K562 (cell line): Measurements from ENCODE around the gene MATR3. TPM values are rescaled to one million over a fixed set of nuclear protein-coding genes. Genes with fewer than 3 reads are reported as not detected.

ENCODE experiments used
- polyA plus RNA-seq, 8 experiments: library from polyadenylated mRNA; depleted of rRNA in 4 of 8; stranded (reverse) in 5 of 8; unstranded in 3 of 8; fragments of >200 nt; fragmentation: Nextera tagmentation in 2 of 8; fragmentation: Illumina TruSeq in 1 of 8; extraction: Ambion mirVana in 2 of 8; extraction: Trizol in 1 of 8; gene quantifications; 2 replicates each; pipeline versions ENCODE4 v1.2.1 to v1.2.3, GENCODE V29; 2011 to 2014; ENCODE audit warnings: inconsistent platforms in 1 of 8, missing spikeins in 1 of 8
- small RNA-seq: library from RNA; depleted of rRNA; stranded (forward); fragments of <200 nt; gene quantifications from one replicate; pipeline ENCODE3, GENCODE V24; 2014
- total RNA-seq, 7 experiments: library from RNA; depleted of rRNA in 6 of 7; stranded (reverse); fragments of >200 nt in 6 of 7; fragmentation: Illumina TruSeq in 2 of 7; extraction: Trizol in 2 of 7; gene quantifications; 2 replicates each; pipeline versions ENCODE4 v1.2.1 to v1.2.3, GENCODE V29; 2011 to 2021; ENCODE audit warnings: low replicate concordance in 1 of 7

MATR3 gene
- total and polyA plus RNA-seq, 9 of the 15 experiments (the other 6 are each of a cell fraction or from before 2014, with no cell fraction given), result 150 to 425 (median 263) TPM

Small RNAs within 50 kb of the gene (small RNA-seq; reads per million reads assigned to genes)
- gene RNA5SP195 (not detected), gene SNORA74A (45.9 reads per million, percentile 98 among the genes with 10 or more reads in this experiment), gene SNORA74D (206 reads per million, percentile 99 among the genes with 10 or more reads in this experiment)

Other genes starting within 250 kb of the MATR3 start
Only the 7 nearest of the 10 such genes appear.
- 30.5 and 30.6 TPM in 2 replicates for gene SIL1, start 95.4 kb upstream of the MATR3 start, total RNA-seq (2014; rRNA removed)
- 20.4 and 23.2 TPM in 2 replicates for gene SIL1, start 95.4 kb upstream of the MATR3 start, total RNA-seq (2014; rRNA removed; fragmentation: Illumina TruSeq; extraction: Trizol)
- 15.2 and 15.4 TPM in 2 replicates for gene SIL1, start 95.4 kb upstream of the MATR3 start, total RNA-seq (2015; rRNA removed; fragmentation: Illumina TruSeq; extraction: Trizol)
- 19.2 and 29.8 TPM in 2 replicates for gene SIL1, start 95.4 kb upstream of the MATR3 start, total RNA-seq (2021)
- 22.3 and 26.6 TPM in 2 replicates for gene SIL1, start 95.4 kb upstream of the MATR3 start, polyA plus RNA-seq (2011; rRNA removed)
- gene SIL1, start 95.4 kb upstream of the MATR3 start, polyA plus RNA-seq (2014; fragmentation: Illumina TruSeq; extraction: Trizol), result 14.3 and 18.1 TPM in 2 replicates
- 1 to 10 TPM; 1.3 to 4.1 TPM for gene SIL1, start 95.4 kb upstream of the MATR3 start, polyA plus RNA-seq (2014; fragmentation: Nextera tagmentation; extraction: Ambion mirVana)
- gene SIL1, start 95.4 kb upstream of the MATR3 start, polyA plus RNA-seq (2014; rRNA removed), result 17.3 and 26.7 TPM in 2 replicates
- gene PAIP2, start 48.1 kb downstream of the MATR3 start, total RNA-seq (2014; rRNA removed), result 84.5 and 89.3 TPM in 2 replicates
- gene PAIP2, start 48.1 kb downstream of the MATR3 start, total RNA-seq (2014; rRNA removed; fragmentation: Illumina TruSeq; extraction: Trizol), result 96.6 and 114 TPM in 2 replicates
- 67.0 and 78.3 TPM in 2 replicates for gene PAIP2, start 48.1 kb downstream of the MATR3 start, total RNA-seq (2015; rRNA removed; fragmentation: Illumina TruSeq; extraction: Trizol)
- gene PAIP2, start 48.1 kb downstream of the MATR3 start, total RNA-seq (2021), result 100 and 108 TPM in 2 replicates
- 148 and 173 TPM in 2 replicates for gene PAIP2, start 48.1 kb downstream of the MATR3 start, polyA plus RNA-seq (2011; rRNA removed)
- gene PAIP2, start 48.1 kb downstream of the MATR3 start, polyA plus RNA-seq (2014; fragmentation: Illumina TruSeq; extraction: Trizol), result 177 and 187 TPM in 2 replicates
- gene PAIP2, start 48.1 kb downstream of the MATR3 start, polyA plus RNA-seq (2014; fragmentation: Nextera tagmentation; extraction: Ambion mirVana), result 100 to 1,000 TPM; 152 to 180 TPM
- 114 and 128 TPM in 2 replicates for gene PAIP2, start 48.1 kb downstream of the MATR3 start, polyA plus RNA-seq (2014; rRNA removed)
- not detected in 2 replicates for gene SLC23A1, start 89.6 kb downstream of the MATR3 start, total RNA-seq (2014; rRNA removed)
- not detected in 2 replicates for gene SLC23A1, start 89.6 kb downstream of the MATR3 start, total RNA-seq (2014; rRNA removed; fragmentation: Illumina TruSeq; extraction: Trizol)
- gene SLC23A1, start 89.6 kb downstream of the MATR3 start, total RNA-seq (2015; rRNA removed; fragmentation: Illumina TruSeq; extraction: Trizol), result not detected in 2 replicates
- 0.40 TPM in 1 of 2 replicates, not detected in the other for gene SLC23A1, start 89.6 kb downstream of the MATR3 start, total RNA-seq (2021)
- 0.08 TPM in 1 of 2 replicates, not detected in the other for gene SLC23A1, start 89.6 kb downstream of the MATR3 start, polyA plus RNA-seq (2011; rRNA removed)
- gene SLC23A1, start 89.6 kb downstream of the MATR3 start, polyA plus RNA-seq (2014; fragmentation: Illumina TruSeq; extraction: Trizol), result 0.04 TPM in 1 of 2 replicates, not detected in the other
- gene SLC23A1, start 89.6 kb downstream of the MATR3 start, polyA plus RNA-seq (2014; fragmentation: Nextera tagmentation; extraction: Ambion mirVana), result under 1 TPM; 0.03 to 0.06 TPM
- 0.20 TPM in 1 of 2 replicates, not detected in the other for gene SLC23A1, start 89.6 kb downstream of the MATR3 start, polyA plus RNA-seq (2014; rRNA removed)
- gene MZB1, start 96.2 kb downstream of the MATR3 start, total RNA-seq (2014; rRNA removed), result 0.37 TPM in 1 of 2 replicates, not detected in the other
- gene MZB1, start 96.2 kb downstream of the MATR3 start, total RNA-seq (2014; rRNA removed; fragmentation: Illumina TruSeq; extraction: Trizol), result not detected in 2 replicates
- not detected in 2 replicates for gene MZB1, start 96.2 kb downstream of the MATR3 start, total RNA-seq (2015; rRNA removed; fragmentation: Illumina TruSeq; extraction: Trizol)
- gene MZB1, start 96.2 kb downstream of the MATR3 start, total RNA-seq (2021), result 0.31 TPM in 2 replicates
- 0.13 and 0.15 TPM in 2 replicates for gene MZB1, start 96.2 kb downstream of the MATR3 start, polyA plus RNA-seq (2011; rRNA removed)
- not detected in 2 replicates for gene MZB1, start 96.2 kb downstream of the MATR3 start, polyA plus RNA-seq (2014; fragmentation: Illumina TruSeq; extraction: Trizol)
- gene MZB1, start 96.2 kb downstream of the MATR3 start, polyA plus RNA-seq (2014; fragmentation: Nextera tagmentation; extraction: Ambion mirVana), result not detected
- gene MZB1, start 96.2 kb downstream of the MATR3 start, polyA plus RNA-seq (2014; rRNA removed), result 0.13 TPM in 1 of 2 replicates, not detected in the other
- gene PROB1, start 101.4 kb downstream of the MATR3 start, total RNA-seq (2014; rRNA removed), result 1.1 and 1.2 TPM in 2 replicates
- gene PROB1, start 101.4 kb downstream of the MATR3 start, total RNA-seq (2014; rRNA removed; fragmentation: Illumina TruSeq; extraction: Trizol), result 0.33 and 0.35 TPM in 2 replicates
- 0.58 and 0.75 TPM in 2 replicates for gene PROB1, start 101.4 kb downstream of the MATR3 start, total RNA-seq (2015; rRNA removed; fragmentation: Illumina TruSeq; extraction: Trizol)
- 1.6 and 1.8 TPM in 2 replicates for gene PROB1, start 101.4 kb downstream of the MATR3 start, total RNA-seq (2021)
- 0.45 and 0.47 TPM in 2 replicates for gene PROB1, start 101.4 kb downstream of the MATR3 start, polyA plus RNA-seq (2011; rRNA removed)
- 0.42 and 0.57 TPM in 2 replicates for gene PROB1, start 101.4 kb downstream of the MATR3 start, polyA plus RNA-seq (2014; fragmentation: Illumina TruSeq; extraction: Trizol)
- under 1 TPM; 0.01 TPM for gene PROB1, start 101.4 kb downstream of the MATR3 start, polyA plus RNA-seq (2014; fragmentation: Nextera tagmentation; extraction: Ambion mirVana)
- gene PROB1, start 101.4 kb downstream of the MATR3 start, polyA plus RNA-seq (2014; rRNA removed), result 1.2 and 1.5 TPM in 2 replicates
- 10.7 and 12.6 TPM in 2 replicates for gene SPATA24, start 110.3 kb downstream of the MATR3 start, total RNA-seq (2014; rRNA removed)
- 9.3 and 9.6 TPM in 2 replicates for gene SPATA24, start 110.3 kb downstream of the MATR3 start, total RNA-seq (2014; rRNA removed; fragmentation: Illumina TruSeq; extraction: Trizol)
- 5.8 and 7.2 TPM in 2 replicates for gene SPATA24, start 110.3 kb downstream of the MATR3 start, total RNA-seq (2015; rRNA removed; fragmentation: Illumina TruSeq; extraction: Trizol)
- gene SPATA24, start 110.3 kb downstream of the MATR3 start, total RNA-seq (2021), result 6.0 and 8.0 TPM in 2 replicates
- gene SPATA24, start 110.3 kb downstream of the MATR3 start, polyA plus RNA-seq (2011; rRNA removed), result 4.9 and 7.4 TPM in 2 replicates
- gene SPATA24, start 110.3 kb downstream of the MATR3 start, polyA plus RNA-seq (2014; fragmentation: Illumina TruSeq; extraction: Trizol), result 10.2 and 10.4 TPM in 2 replicates
- gene SPATA24, start 110.3 kb downstream of the MATR3 start, polyA plus RNA-seq (2014; fragmentation: Nextera tagmentation; extraction: Ambion mirVana), result 1 to 10 TPM; 4.1 to 4.6 TPM
- 9.9 and 14.4 TPM in 2 replicates for gene SPATA24, start 110.3 kb downstream of the MATR3 start, polyA plus RNA-seq (2014; rRNA removed)
- gene DNAJC18, start 145.8 kb downstream of the MATR3 start, total RNA-seq (2014; rRNA removed), result 1.5 and 2.1 TPM in 2 replicates
- 7.3 TPM in 2 replicates for gene DNAJC18, start 145.8 kb downstream of the MATR3 start, total RNA-seq (2014; rRNA removed; fragmentation: Illumina TruSeq; extraction: Trizol)
- gene DNAJC18, start 145.8 kb downstream of the MATR3 start, total RNA-seq (2015; rRNA removed; fragmentation: Illumina TruSeq; extraction: Trizol), result 2.8 and 4.9 TPM in 2 replicates
- gene DNAJC18, start 145.8 kb downstream of the MATR3 start, total RNA-seq (2021), result 5.0 and 7.5 TPM in 2 replicates
- 5.4 and 8.7 TPM in 2 replicates for gene DNAJC18, start 145.8 kb downstream of the MATR3 start, polyA plus RNA-seq (2011; rRNA removed)
- 8.4 and 8.7 TPM in 2 replicates for gene DNAJC18, start 145.8 kb downstream of the MATR3 start, polyA plus RNA-seq (2014; fragmentation: Illumina TruSeq; extraction: Trizol)
- 10 to 100 TPM in 1 of 2 experiments, 1 to 10 TPM in 1; 7.7 to 13.3 TPM for gene DNAJC18, start 145.8 kb downstream of the MATR3 start, polyA plus RNA-seq (2014; fragmentation: Nextera tagmentation; extraction: Ambion mirVana)
- gene DNAJC18, start 145.8 kb downstream of the MATR3 start, polyA plus RNA-seq (2014; rRNA removed), result 6.2 and 10.9 TPM in 2 replicates